ENCODE results near the gene C5orf46. TPM values are rescaled to one million over a fixed set of nuclear protein-coding genes. Genes with fewer than 3 reads are reported as not detected.

The C5orf46 gene
- total RNA-seq, 4 donors from 2014 or later: 28.2 to 130 (median 86.4) TPM

DNA sequence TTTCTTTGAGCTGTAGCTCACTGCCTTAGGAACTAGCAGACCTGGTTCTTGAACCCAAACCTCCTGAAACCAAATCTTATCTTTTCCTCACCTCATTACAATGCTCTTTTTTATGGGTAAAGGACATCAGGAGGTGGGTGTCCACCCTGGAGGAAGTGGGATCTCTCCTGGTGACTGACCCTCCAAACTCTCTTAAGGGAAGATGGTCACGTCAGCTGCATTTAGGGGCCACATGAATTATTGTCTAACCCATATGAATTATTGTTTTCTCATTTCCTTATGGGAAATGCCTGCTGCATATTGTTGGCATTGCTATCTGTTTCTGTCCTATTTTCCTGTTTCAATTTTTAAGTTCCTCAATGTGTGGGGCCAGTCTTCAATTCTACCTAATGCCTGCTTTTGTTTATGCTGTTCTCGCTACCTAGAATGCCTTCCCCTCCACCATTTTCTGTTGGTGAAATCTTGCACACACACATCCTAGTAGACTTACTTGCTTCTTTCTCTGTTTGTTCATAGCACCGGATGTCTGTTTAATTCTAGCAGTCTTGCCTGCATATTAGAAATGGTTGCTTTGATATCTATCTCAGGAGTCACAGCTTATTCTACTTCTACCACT lies 52.9 kb downstream of the C5orf46 start:
- TF ChIP-seq, protein P1, sequence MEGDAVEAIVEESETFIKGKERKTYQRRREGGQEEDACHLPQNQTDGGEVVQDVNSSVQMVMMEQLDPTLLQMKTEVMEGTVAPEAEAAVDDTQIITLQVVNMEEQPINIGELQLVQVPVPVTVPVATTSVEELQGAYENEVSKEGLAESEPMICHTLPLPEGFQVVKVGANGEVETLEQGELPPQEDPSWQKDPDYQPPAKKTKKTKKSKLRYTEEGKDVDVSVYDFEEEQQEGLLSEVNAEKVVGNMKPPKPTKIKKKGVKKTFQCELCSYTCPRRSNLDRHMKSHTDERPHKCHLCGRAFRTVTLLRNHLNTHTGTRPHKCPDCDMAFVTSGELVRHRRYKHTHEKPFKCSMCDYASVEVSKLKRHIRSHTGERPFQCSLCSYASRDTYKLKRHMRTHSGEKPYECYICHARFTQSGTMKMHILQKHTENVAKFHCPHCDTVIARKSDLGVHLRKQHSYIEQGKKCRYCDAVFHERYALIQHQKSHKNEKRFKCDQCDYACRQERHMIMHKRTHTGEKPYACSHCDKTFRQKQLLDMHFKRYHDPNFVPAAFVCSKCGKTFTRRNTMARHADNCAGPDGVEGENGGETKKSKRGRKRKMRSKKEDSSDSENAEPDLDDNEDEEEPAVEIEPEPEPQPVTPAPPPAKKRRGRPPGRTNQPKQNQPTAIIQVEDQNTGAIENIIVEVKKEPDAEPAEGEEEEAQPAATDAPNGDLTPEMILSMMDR (IDR thresholded peaks at IDR 0.05): no peak
- H3K9me3 ChIP-seq: no peaks in the 10 kb centered on the region
- WGBS: 57% methylated on average over 3 of the region's 3 CpGs
- no peak overlapping the region for H3K4me3 ChIP-seq
- H3K27ac ChIP-seq: no peak overlapping the region
- H3K36me3 ChIP-seq: no peaks in the 10 kb centered on the region
- no peaks in the 10 kb centered on the region for H3K27me3 ChIP-seq
- no peaks in the 10 kb centered on the region for H3K4me1 ChIP-seq
- DNase-seq (ENCODE audit: low spot score in 2 of 2): no peak

DNA sequence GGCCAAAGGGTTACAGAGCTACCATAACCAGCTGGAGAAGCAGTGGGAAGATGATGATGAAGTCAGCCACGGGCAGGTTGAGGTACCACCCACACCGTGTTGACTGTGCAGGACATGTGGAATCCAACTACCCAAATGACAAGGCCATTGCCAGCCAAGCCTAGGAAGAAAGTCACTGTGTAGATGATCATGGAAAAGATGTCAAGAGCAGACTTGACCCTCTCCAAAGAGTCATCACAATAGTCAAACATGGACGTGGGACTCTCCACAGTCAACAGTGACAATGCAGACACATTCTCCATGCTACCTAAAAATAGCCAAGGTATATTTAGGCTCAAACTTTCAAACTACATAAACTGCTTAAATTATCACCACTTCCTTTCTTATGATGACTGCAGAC lies 54.0 kb downstream of the C5orf46 start:
- Histone ChIP-seq H3K36me3 (no peaks in the 10 kb centered on the region), H3K27ac (no peak overlapping the region), H3K27me3 (no peaks in the 10 kb centered on the region), H3K4me1 (no peaks in the 10 kb centered on the region), H3K4me3 (no peak overlapping the region), H3K9me3 (no peaks in the 10 kb centered on the region)
- 58% methylated on average over 3 of the region's 3 CpGs for WGBS
- no peak for DNase-seq (ENCODE audit: low spot score in 2 of 2)
- TF ChIP-seq EP300 (IDR thresholded peaks at IDR 0.05): no peak
- TF ChIP-seq, protein P1 (IDR thresholded peaks at IDR 0.05): no peak
- TF ChIP-seq POLR2A (IDR thresholded peaks at IDR 0.05): no peak
- no peak for TF ChIP-seq POLR2AphosphoS5 (IDR thresholded peaks at IDR 0.05)

DNA sequence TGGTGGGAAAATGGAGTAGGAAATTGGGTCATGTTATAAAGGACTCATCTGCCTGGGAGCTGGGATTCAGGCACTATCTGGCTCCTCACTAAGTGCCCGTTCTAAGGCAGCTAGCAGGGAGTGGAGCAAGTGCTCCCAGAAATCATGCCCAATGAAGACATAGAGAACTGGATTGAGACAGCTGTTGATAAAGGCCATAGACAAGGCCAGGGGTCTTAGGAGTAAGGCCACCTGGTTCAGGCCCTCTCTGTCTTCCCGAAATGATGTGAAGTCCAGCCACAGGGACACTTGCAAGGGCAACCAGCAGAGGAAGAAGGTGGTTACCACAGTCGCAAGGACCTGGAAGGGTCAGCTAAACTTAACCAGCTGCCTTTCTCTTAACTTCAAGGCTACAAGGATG lies 54.8 kb downstream of the C5orf46 start:
- no peaks in the 10 kb centered on the region for H3K4me1 ChIP-seq
- no peak for DNase-seq (ENCODE audit: low spot score in 2 of 2)
- WGBS: 88% methylated on average over 3 of the region's 3 CpGs
- no peak for TF ChIP-seq EP300 (IDR thresholded peaks at IDR 0.05)
- H3K4me3 ChIP-seq: no peak overlapping the region
- H3K27ac ChIP-seq: no peak overlapping the region
- H3K9me3 ChIP-seq: no peaks in the 10 kb centered on the region
- H3K36me3 ChIP-seq: no peaks in the 10 kb centered on the region
- H3K27me3 ChIP-seq: no peaks in the 10 kb centered on the region

DNA sequence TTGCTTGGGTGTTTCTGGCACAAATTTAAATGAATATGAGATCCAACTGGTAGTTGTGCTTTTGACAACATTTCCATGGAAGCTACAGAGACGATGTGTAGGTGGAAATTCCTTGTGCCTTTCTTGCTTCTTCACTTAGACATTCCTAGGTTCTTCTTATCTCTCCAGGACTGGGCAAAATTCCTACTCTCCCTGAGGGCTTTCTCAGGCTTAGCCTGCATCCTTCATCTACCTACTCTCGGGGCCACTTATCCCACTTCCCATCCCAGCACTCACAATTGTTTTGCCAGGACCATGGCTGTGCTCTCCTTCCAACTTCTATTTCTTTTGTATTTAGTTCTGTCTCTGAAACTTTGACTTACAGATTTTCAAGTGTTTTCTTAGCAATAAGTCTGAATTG lies 57.1 kb downstream of the C5orf46 start:
- no peak overlapping the region for H3K27ac ChIP-seq
- no peaks in the 10 kb centered on the region for H3K36me3 ChIP-seq
- TF ChIP-seq POLR2A (IDR thresholded peaks at IDR 0.05) (no peak), POLR2AphosphoS5 (IDR thresholded peaks at IDR 0.05) (no peak), EP300 (IDR thresholded peaks at IDR 0.05) (no peak)
- TF ChIP-seq, protein P1 (IDR thresholded peaks at IDR 0.05): no peak
- H3K27me3 ChIP-seq: no peaks in the 10 kb centered on the region
- no peak for DNase-seq (ENCODE audit: low spot score in 2 of 2)
- H3K4me3 ChIP-seq: no peak overlapping the region
- no peaks in the 10 kb centered on the region for H3K4me1 ChIP-seq
- H3K9me3 ChIP-seq: no peaks in the 10 kb centered on the region
- WGBS: 31% methylated on average over 2 of the region's 2 CpGs

DNA sequence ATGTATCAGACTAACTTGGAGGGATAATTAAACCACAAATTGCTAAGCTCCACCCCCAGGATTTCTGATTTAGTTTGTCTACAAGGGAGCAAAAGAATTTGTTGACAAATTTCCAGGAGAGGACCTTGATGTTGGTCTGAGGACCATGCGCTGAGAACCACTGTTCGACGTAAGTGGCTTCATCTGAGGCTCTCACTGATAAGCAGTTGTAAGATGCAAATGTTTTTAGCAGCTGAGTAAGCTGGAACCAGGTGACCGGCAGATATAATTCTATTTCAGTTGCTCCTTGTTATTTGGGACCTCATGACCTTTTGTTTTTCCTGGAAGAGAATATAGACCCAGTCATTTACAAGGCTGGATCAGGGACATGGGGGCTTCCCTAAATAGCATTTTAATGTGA lies 60.7 kb downstream of the C5orf46 start:
- no peaks in the 10 kb centered on the region for H3K9me3 ChIP-seq
- no peak for DNase-seq (ENCODE audit: low spot score in 2 of 2)
- H3K27me3 ChIP-seq: no peaks in the 10 kb centered on the region
- no peaks in the 10 kb centered on the region for H3K36me3 ChIP-seq
- no peak overlapping the region for H3K4me3 ChIP-seq
- no peak overlapping the region for H3K27ac ChIP-seq
- TF ChIP-seq EP300 (IDR thresholded peaks at IDR 0.05) (no peak), POLR2AphosphoS5 (IDR thresholded peaks at IDR 0.05) (no peak), POLR2A (IDR thresholded peaks at IDR 0.05) (no peak)
- TF ChIP-seq, protein P1 (IDR thresholded peaks at IDR 0.05): no peak
- no peaks in the 10 kb centered on the region for H3K4me1 ChIP-seq
- 87% methylated on average over 4 of the region's 4 CpGs for WGBS

DNA sequence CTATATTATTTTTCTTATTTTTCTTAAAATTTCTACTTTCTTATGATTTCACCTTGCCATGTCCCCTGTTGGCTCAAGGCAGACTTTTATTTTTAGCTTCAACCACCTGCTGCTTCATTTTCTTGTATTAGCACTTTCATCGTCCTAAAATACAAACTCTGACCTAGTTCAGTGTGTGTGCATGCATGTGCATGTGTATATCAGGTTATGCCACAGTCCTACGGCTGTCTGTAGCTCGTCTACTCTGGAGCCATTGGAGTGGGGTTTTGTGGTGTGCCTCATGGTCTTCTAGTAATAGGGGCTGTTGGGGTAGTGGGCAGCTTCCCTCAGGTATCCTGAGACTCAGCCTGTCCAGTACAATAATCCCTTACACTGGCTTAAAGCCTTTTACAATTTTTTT lies 61.5 kb downstream of the C5orf46 start:
- Histone ChIP-seq H3K36me3 (no peaks in the 10 kb centered on the region), H3K9me3 (no peaks in the 10 kb centered on the region), H3K27ac (no peak overlapping the region), H3K27me3 (no peaks in the 10 kb centered on the region), H3K4me3 (no peak overlapping the region), H3K4me1 (no peaks in the 10 kb centered on the region)
- 40% methylated on average over 3 of the region's 3 CpGs for WGBS
- TF ChIP-seq, protein P1 (IDR thresholded peaks at IDR 0.05): no peak
- TF ChIP-seq POLR2A (IDR thresholded peaks at IDR 0.05): no peak
- TF ChIP-seq EP300 (IDR thresholded peaks at IDR 0.05): no peak
- no peak for TF ChIP-seq POLR2AphosphoS5 (IDR thresholded peaks at IDR 0.05)
- no peak for DNase-seq (ENCODE audit: low spot score in 2 of 2)

Measured in suprapubic skin (tissue), 4 donors.